GM18505 (cell line): ENCODE measurements around the gene KYAT1.

Source experiments
- ATAC-seq: cut with Tn5 transposase; IDR thresholded peaks from one replicate; pipeline ENCODE4 v1.9.1; 2021; ENCODE audit not compliant: unreplicated experiment
- POLR2A ChIP-seq: IDR thresholded peaks from 4 replicates; pipeline ENCODE4 v1.6.1; 2011; ENCODE audit warnings: borderline replicate concordance; ENCODE audit not compliant: insufficient read depth, insufficient read length; ENCODE audit errors: extremely low read depth

Gene KYAT1

DNA sequence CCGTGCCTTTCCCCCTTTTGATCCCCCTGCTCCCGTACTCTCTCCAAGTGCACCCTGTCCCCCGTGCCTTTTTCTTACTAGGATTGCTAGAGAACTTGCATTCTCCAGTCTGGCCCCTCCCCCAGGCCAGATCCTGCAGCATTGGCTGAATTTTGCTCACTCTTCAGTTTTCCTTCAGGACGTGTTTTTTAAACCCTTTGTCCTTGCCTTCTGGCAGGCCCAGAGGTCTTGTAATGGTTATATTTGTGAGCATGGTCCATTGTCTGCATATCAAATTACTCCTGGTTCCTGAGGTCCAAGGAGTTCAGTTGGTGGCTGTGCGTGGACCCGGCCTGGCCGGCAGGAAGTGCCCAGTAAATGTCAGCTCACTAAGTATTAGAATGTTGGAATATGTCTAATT lies 94.1 kb downstream of the KYAT1 start:
- TF ChIP-seq POLR2A = no peak
- ATAC-seq = no peak

DNA sequence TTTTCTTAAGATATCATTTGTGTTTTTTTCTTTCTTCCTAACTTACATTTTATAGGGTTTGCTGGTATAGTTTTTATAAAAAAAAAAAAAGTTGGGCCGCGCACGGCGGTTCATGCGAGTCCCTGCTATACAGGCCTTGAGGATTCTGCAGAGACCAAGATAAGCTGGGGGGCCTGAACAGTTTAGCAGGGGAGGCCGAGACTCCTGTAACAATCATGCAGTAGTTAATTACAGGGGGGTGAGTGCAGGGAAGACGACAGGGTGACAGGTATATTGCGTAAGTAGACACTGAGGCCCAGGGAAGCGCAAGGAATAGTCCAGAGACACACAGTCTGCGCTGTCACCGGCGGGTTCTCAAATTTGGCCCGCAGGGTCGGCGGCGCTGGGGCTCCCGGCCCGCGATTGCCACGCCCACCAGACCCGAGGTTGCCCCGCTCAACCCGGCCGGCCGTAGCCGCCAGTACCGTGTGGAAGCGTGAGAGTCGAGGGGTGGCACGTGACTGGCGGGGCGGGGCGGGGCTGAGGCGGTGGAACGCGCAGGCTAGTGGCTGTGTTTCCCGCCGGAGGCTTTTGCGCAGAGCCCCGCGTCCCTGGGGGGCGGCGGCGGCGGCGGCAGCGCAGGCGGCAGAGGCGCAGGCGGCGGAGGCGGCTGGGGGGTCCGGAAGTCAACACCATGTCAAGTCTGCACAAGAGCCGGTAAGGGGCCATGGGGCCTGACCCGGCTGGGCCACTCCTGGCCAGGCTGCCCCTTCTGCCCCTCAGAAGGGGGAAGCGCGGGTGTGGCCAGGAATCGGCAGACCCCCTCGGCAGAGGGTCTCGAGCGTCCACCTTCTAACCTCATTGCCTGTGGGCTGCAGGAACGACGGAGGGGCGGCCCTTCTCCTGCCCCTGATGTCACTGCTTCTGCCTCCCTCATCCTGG lies 94.8 kb downstream of the KYAT1 start, which contains the start of gene TBC1D13:
Gene TBC1D13 (plus strand): TSS at position 573 of the 921 bp plus-strand sequence. CDS start 101 bp downstream, at position 674.
- peak; percentile 84 for ATAC-seq
- TF ChIP-seq POLR2A = peak; percentile 72

DNA sequence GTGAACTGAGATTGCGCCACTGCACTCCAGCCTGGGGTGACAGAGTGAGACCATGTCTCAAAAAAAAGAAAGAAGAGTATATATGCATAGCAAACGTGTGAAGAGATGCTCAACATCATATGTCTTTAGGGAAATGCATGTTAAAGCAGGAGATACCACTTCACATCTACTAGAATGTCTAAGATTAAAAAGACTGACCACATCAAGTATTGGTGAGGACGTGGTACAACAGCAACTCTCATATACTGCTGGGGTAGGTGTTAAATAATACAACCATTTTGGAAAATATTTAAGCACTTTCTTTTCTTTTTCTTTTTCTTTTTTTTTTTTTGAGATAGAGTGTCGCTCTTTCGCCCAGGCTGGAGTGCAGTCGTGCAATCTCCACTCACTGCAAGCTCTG lies 96.3 kb downstream of the KYAT1 start:
- TF ChIP-seq POLR2A = no peak
- ATAC-seq = no peak
